Raji (cell line): ENCODE measurements around the gene ZAP70.

ENCODE experiments used
- POLR2A ChIP-seq: IDR thresholded peaks from 2 replicates; pipeline ENCODE4 v1.6.1; 2011; ENCODE audit warnings: low read depth, low read length, control low read depth; ENCODE audit not compliant: insufficient read depth

Gene ZAP70

DNA sequence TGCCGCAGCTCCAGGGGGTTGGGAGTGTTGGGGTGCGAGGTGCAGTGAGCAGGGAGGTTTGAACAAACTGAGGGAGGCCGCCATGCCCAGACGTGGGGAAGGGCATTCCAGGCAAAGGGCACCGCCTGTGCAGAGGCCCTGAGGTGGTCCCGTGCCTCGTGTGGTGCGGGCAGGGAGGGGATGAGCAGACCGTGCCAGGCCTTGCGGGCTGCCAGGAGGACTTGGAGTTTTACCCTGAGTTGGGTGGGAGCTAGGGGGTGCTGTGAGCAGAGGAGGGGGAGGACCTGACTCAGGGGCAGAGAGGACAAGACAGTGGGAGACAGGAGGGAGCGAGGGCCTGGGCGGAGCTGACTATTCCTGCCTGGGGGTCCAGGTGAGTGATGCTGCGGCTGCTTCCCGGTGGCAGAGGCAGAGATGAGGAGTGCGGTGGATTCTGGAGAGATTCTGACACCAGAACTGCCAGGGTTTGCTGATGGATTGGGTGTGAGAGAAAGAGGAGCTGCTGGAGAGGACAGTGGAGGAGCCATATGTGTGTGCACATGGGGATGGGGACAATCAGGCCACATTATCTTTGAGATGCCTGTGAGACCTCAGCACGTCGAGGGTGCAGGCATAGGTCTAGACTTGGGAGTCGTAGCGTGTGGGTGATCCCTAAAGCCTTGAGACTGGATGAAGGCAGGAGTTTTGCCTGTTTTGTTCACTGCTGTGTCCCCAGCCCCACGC is 23.4 kb downstream of the ZAP70 start:
- no peak for TF ChIP-seq POLR2A

GRCh38 chr2:97737421-97738178 is 24.2 kb downstream of the ZAP70 start:
- TF ChIP-seq POLR2A: no peak

DNA sequence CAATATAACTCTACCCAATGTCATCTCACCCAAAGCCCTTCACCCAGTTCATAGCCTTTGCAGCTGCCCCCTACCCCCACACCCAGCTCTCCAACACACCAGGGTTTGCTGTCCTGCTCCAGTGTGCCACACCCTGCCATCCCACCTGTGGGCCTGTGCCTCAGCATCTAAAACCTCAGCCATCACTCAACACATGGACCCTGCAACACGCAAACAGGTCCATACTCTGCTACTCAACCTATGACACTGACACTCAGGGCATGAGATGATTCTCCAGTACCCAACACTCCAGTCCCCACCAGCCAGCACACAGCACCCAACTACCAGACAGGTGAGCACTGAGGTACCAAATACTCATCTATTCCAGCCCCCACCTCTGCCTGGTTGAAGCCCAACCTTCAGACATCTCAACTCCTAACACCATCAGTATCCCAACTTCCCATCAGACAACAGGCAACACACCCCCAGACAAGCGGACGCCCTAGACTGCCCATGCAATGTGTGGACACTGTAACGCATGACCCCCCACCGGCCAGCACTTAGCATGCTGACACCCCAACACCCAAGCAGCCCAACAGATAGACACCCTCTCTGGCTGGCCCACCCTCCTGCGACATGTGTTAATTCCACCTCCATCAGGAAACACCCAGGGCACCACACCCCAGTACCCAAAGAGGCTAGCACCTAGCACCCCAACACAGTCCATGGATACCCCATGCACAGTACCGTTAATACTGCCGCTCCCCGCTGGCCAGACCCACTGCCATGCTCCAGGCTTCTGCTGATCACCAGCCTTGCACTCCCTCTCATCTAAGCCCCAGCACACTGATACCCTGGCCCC is 25.0 kb downstream of the ZAP70 start:
- TF ChIP-seq POLR2A: no peak

GRCh38 chr2:97739020-97739892 is 25.9 kb downstream of the ZAP70 start:
- TF ChIP-seq POLR2A: no peak

GRCh38 chr2:97739893-97740245 is 26.5 kb downstream of the ZAP70 start:
- no peak for TF ChIP-seq POLR2A

GRCh38 chr2:97740590-97741182 is 27.3 kb downstream of the ZAP70 start:
- TF ChIP-seq POLR2A: no peak

GRCh38 chr2:97741251-97741650 is 27.9 kb downstream of the ZAP70 start:
- TF ChIP-seq POLR2A: no peak

DNA sequence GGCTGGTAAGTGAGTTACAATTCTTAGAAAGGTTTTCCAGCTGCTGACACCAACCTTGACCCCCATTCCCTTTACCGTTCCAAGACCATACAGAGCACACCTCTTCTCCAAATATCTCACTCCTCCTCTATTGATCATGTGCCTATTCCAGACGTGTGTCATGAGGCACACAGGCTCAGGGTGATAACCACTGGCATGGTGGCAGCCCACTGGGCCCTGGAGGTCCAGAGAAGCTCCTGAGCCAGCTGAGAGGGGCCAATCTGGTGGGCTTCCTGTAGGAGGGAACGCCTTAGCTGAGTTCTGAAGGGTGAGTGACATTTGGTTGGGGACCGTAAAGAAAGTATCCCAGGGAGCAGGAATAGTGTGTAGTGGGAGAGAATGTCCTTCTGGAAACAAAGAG is 28.3 kb downstream of the ZAP70 start:
- no peak for TF ChIP-seq POLR2A

DNA sequence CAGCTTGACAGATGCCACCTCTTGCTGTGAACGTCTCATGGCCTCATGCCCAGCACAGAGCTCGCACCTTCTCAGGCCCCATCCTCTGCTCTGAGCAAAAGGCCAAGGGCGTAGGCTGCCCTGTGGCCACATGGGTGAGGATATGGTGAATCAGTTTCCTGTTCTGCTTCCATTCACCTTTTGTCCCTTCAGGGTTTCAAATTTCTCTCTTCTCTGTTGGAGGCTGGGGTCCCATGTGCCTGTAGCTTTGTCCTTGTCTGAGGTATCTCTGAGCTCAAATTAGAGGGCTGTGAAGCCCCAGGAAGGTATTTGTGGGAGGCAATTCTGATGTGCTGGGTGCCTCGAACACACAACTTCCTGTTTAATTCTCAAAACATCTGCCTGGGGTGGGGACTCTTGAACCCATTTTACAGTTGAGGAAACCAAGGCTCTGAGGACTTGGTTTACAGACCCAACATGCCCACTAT is 29.0 kb downstream of the ZAP70 start:
- TF ChIP-seq POLR2A: no peak

DNA sequence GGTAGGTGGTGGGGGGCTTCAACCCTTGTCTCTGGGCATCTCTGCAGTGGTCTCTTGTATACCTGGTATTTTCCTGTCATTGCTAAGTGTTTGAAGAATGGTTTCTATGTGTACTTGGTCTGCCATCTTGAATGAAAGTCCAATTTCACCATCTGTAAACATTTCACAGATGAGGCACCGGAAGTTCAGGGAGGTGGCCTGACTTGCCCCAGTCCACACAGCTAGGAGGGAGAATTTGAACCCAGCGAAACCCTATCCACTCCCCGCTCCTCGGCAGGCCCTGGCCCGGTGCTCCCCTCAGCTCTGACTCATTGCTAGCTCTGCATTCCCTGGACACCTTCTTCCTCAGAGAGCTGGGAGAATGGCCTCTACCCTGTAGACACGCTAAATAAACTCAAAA is 30.5 kb downstream of the ZAP70 start:
- no peak for TF ChIP-seq POLR2A

- TF ChIP-seq POLR2A: no peak
These were observed 32.2 kb downstream of the ZAP70 start for GRCh38 chr2:97745474-97746174.

- no peak for TF ChIP-seq POLR2A
These were observed 33.9 kb downstream of the ZAP70 start for GRCh38 chr2:97747285-97747684.

DNA sequence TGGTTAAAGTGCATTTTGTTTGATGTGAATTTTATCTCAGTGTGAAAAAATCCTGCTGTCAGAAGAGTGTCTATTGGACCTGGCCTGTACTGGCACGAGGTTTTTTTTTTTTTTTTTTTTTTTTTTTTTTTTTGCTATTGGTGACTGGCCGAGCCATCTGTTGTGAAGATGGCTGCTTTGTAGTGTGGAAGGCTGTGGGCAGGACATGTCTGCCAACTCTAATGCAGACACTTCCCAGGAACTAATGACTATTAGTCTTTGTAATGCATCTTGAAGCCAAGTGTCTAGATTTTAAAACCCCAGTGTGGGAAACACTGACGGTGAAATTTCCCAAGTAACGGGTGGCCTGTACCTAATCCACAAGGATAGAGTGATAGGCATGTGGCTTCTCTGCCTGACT is 34.3 kb downstream of the ZAP70 start:
- no peak for TF ChIP-seq POLR2A

- no peak for TF ChIP-seq POLR2A
These were observed 36.2 kb downstream of the ZAP70 start for GRCh38 chr2:97749581-97749980.
